HG03175 (cell line): ENCODE data around the gene CXCL5.
"Not testable (repeated sequence)": the region's sequence is repeated elsewhere in the genome, so short reads cannot be mapped to it uniquely, and the experiment has no call there.

ENCODE experiments used
- ATAC-seq: cut with Tn5 transposase; IDR thresholded peaks from one replicate; pipeline ENCODE4 v1.9.1; 2021; ENCODE audit warnings: mild to moderate bottlenecking, moderate library complexity; ENCODE audit not compliant: unreplicated experiment

Gene CXCL5

GRCh38 chr4:74016068-74016467 is 17.6 kb upstream of the CXCL5 start:
- ATAC-seq, result no peak

GRCh38 chr4:74015126-74015780 is 16.8 kb upstream of the CXCL5 start:
- no peak for ATAC-seq

- ATAC-seq, result no peak
Observed at GRCh38 chr4:74014332-74014731, 15.9 kb upstream of the CXCL5 start.

GRCh38 chr4:74013264-74013663 is 14.8 kb upstream of the CXCL5 start:
- ATAC-seq, result no peak

- no peak for ATAC-seq
Observed at GRCh38 chr4:74012130-74012529, 13.7 kb upstream of the CXCL5 start.

- no peak for ATAC-seq
Observed at GRCh38 chr4:74009307-74009706, 10.8 kb upstream of the CXCL5 start.

GRCh38 chr4:74006009-74006476 is 7.6 kb upstream of the CXCL5 start:
- no peak for ATAC-seq

- ATAC-seq, result no peak
Observed at GRCh38 chr4:74005528-74005927, 7.1 kb upstream of the CXCL5 start.

GRCh38 chr4:74004668-74005067 is 6.2 kb upstream of the CXCL5 start:
- ATAC-seq, result no peak

GRCh38 chr4:74000301-74000700 is 1.8 kb upstream of the CXCL5 start:
- ATAC-seq, result no peak

- ATAC-seq, result no peak
Observed at GRCh38 chr4:73992050-73992449, 6.4 kb downstream of the CXCL5 start.

GRCh38 chr4:73991742-73992000 is 6.8 kb downstream of the CXCL5 start:
- no peak for ATAC-seq

GRCh38 chr4:73990988-73991741 is 7.3 kb downstream of the CXCL5 start:
- no peak for ATAC-seq

- no peak for ATAC-seq
Observed at GRCh38 chr4:73989928-73990327, 8.5 kb downstream of the CXCL5 start.

GRCh38 chr4:73989031-73989430 is 9.4 kb downstream of the CXCL5 start:
- no peak for ATAC-seq

- no peak for ATAC-seq
Observed at GRCh38 chr4:73988061-73988460, 10.4 kb downstream of the CXCL5 start, which contains the start of gene PPBP. Gene PPBP (minus strand): TSS chr4:73988190. CDS start chr4:73988103, 87 bp downstream.

- ATAC-seq, result no peak
Observed at GRCh38 chr4:73985528-73985852, 13.0 kb downstream of the CXCL5 start.

- ATAC-seq, result no peak
Observed at GRCh38 chr4:73984736-73985527, 13.5 kb downstream of the CXCL5 start.

- not testable (repeated sequence) for ATAC-seq
Observed at GRCh38 chr4:73981175-73981574, 17.3 kb downstream of the CXCL5 start.

- no peak for ATAC-seq
Observed at GRCh38 chr4:73979407-73979957, 19.0 kb downstream of the CXCL5 start.

- no peak for ATAC-seq
Observed at GRCh38 chr4:73978886-73979285, 19.6 kb downstream of the CXCL5 start.

GRCh38 chr4:73976716-73977115 is 21.8 kb downstream of the CXCL5 start:
- ATAC-seq, result no peak
